ENCODE results near the gene LKAAEAR1.
"Not testable (repeated sequence)": the region's sequence is repeated elsewhere in the genome, so short reads cannot be mapped to it uniquely, and the experiment has no call there.

The LKAAEAR1 gene

GRCh38 chr20:64083804-64084684 lies at the start of gene LKAAEAR1:
LKAAEAR1 (minus strand) TSS chr20:64084398; CDS start chr20:64084219, 179 bp downstream.
- no peak for DNase-seq (ENCODE audit: low spot score)

- no peak for DNase-seq (ENCODE audit: low spot score)
Observed at GRCh38 chr20:64131406-64131805, 47.2 kb upstream of the LKAAEAR1 start.

- DNase-seq (ENCODE audit: low spot score), result no peak
Observed at GRCh38 chr20:64130876-64131275, 46.7 kb upstream of the LKAAEAR1 start.

GRCh38 chr20:64130271-64130670 lies 46.1 kb upstream of the LKAAEAR1 start:
- DNase-seq (ENCODE audit: low spot score), result no peak

GRCh38 chr20:64129146-64129782 lies 45.1 kb upstream of the LKAAEAR1 start:
- DNase-seq (ENCODE audit: low spot score), result no peak

GRCh38 chr20:64123517-64123916 lies 39.3 kb upstream of the LKAAEAR1 start:
- not testable (repeated sequence) for DNase-seq (ENCODE audit: low spot score)

- not testable (repeated sequence) for DNase-seq (ENCODE audit: low spot score)
Observed at GRCh38 chr20:64122927-64123326, 38.7 kb upstream of the LKAAEAR1 start.

GRCh38 chr20:64121586-64121985 lies 37.4 kb upstream of the LKAAEAR1 start:
- DNase-seq (ENCODE audit: low spot score), result no peak

GRCh38 chr20:64119681-64120341 lies 35.6 kb upstream of the LKAAEAR1 start:
- DNase-seq (ENCODE audit: low spot score), result no peak

GRCh38 chr20:64119301-64119680 lies 35.1 kb upstream of the LKAAEAR1 start:
- peak; percentile 51 for DNase-seq (ENCODE audit: low spot score)

- DNase-seq (ENCODE audit: low spot score), result not testable (repeated sequence)
Observed at GRCh38 chr20:64117432-64117777, 33.2 kb upstream of the LKAAEAR1 start.

GRCh38 chr20:64116541-64117431 lies 32.6 kb upstream of the LKAAEAR1 start:
- peak; percentile 56 for DNase-seq (ENCODE audit: low spot score)

GRCh38 chr20:64116016-64116415 lies 31.8 kb upstream of the LKAAEAR1 start:
- DNase-seq (ENCODE audit: low spot score), result peak; percentile 58

- DNase-seq (ENCODE audit: low spot score), result no peak
Observed at GRCh38 chr20:64115171-64115911, 31.1 kb upstream of the LKAAEAR1 start.

GRCh38 chr20:64114356-64114971 lies 30.3 kb upstream of the LKAAEAR1 start:
- no peak for DNase-seq (ENCODE audit: low spot score)

GRCh38 chr20:64113796-64114355 lies 29.7 kb upstream of the LKAAEAR1 start:
- DNase-seq (ENCODE audit: low spot score), result peak; percentile 33

GRCh38 chr20:64113444-64113775 lies 29.2 kb upstream of the LKAAEAR1 start:
- DNase-seq (ENCODE audit: low spot score), result no peak

- no peak for DNase-seq (ENCODE audit: low spot score)
Observed at GRCh38 chr20:64112691-64113443, 28.7 kb upstream of the LKAAEAR1 start.

GRCh38 chr20:64111841-64112641 lies 27.8 kb upstream of the LKAAEAR1 start:
- DNase-seq (ENCODE audit: low spot score), result no peak
